ENCODE data around the gene THAP11. TPM values are rescaled to one million over a fixed set of nuclear protein-coding genes. Genes with fewer than 3 reads are reported as not detected.

Gene THAP11
- polyA plus RNA-seq, 1 of the 3 experiments (the other 2 are of a cell fraction): 34.8 TPM

DNA sequence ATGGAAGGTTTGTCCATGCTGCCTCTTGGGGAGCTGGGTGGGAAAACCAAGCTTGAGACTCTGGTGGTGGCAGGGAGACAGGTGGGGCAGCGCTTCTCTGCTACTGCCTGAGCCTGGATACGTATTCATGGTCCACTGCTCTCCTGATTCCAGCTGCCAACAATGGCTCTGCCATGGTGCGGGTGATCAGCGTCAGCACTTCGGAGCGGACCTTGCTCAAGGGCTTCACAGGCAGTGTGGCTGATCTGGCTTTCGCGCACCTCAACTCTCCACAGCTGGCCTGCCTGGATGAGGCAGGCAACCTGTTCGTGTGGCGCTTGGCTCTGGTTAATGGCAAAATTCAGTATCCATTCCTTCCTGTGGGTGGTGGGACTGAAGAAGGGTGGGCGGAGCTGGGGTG lies 34.9 kb downstream of the THAP11 start:
- no peak for DNase-seq
- CTCF ChIA-PET: interaction anchor here (22.4 kb wide), 1 partner anchor 54 kb away, joined by 564 read pairs; the partner anchor contains the start of genes CTRL, LCAT and PSMB10

More for the DNA sequence above, 34.9 kb downstream of the THAP11 start:
- Histone ChIP-seq H3K27me3 (ENCODE audit: insufficient read depth) (no peaks in the 10 kb centered on the region), H3K9ac (no peak overlapping the region), H3K4me1 (ENCODE audit: control insufficient read depth in 1 of 2, insufficient read depth in 2 of 2, low read depth in 1 of 2, low read length in 1 of 2) (peaks cover 11 to 13% of the 10 kb centered on the region in 2 experiments; a peak in 1 of 4 replicates), H3K4me2 (no peak overlapping the region), H4K20me1 (ENCODE audit: insufficient read depth) (peaks cover 27% of the 10 kb centered on the region), H3K9me3 (no peaks in the 10 kb centered on the region), H3K27ac (ENCODE audit: low read depth in 2 of 2, low read length in 1 of 2) (no peak overlapping the region), H3K9me2 (no peaks in the 10 kb centered on the region), H3F3A (replicated peaks; ENCODE audit: insufficient read depth) (peaks cover 6% of the 10 kb centered on the region), H3K4me3 (ENCODE audit: low read depth in 2 of 2, low read length in 1 of 2) (no peak overlapping the region), H3K79me2 (ENCODE audit: insufficient read depth) (peaks cover 46% of the 10 kb centered on the region), H3K36me3 (replicated peaks in 1 of 2; ENCODE audit: control insufficient read depth in 1 of 2, insufficient read depth in 2 of 2, low read length in 1 of 2) (peaks cover 17 to 62% of the 10 kb centered on the region in 2 experiments), H2AFZ (ENCODE audit: low read depth) (no peak overlapping the region)
- no peak for TF ChIP-seq REST (IDR thresholded peaks at IDR 0.05; ENCODE audit: low read depth, low read length)
- TF ChIP-seq, protein P1, sequence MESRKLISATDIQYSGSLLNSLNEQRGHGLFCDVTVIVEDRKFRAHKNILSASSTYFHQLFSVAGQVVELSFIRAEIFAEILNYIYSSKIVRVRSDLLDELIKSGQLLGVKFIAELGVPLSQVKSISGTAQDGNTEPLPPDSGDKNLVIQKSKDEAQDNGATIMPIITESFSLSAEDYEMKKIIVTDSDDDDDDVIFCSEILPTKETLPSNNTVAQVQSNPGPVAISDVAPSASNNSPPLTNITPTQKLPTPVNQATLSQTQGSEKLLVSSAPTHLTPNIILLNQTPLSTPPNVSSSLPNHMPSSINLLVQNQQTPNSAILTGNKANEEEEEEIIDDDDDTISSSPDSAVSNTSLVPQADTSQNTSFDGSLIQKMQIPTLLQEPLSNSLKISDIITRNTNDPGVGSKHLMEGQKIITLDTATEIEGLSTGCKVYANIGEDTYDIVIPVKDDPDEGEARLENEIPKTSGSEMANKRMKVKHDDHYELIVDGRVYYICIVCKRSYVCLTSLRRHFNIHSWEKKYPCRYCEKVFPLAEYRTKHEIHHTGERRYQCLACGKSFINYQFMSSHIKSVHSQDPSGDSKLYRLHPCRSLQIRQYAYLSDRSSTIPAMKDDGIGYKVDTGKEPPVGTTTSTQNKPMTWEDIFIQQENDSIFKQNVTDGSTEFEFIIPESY (IDR thresholded peaks at IDR 0.05; ENCODE audit: borderline replicate concordance, low read depth): no peak
- TF ChIP-seq USF2 (IDR thresholded peaks at IDR 0.05; ENCODE audit: borderline replicate concordance, low read depth, low read length): no peak
- no peak for TF ChIP-seq GABPA (IDR thresholded peaks at IDR 0.05; ENCODE audit: low read depth)
- TF ChIP-seq TAF1 (IDR thresholded peaks at IDR 0.05; ENCODE audit: borderline replicate concordance, low read depth, low read length): no peak
- no peak for TF ChIP-seq PBX3 (IDR thresholded peaks at IDR 0.05)
- TF ChIP-seq USF1 (IDR thresholded peaks at IDR 0.05; ENCODE audit: borderline replicate concordance, low read depth): no peak
- TF ChIP-seq FOXM1 (IDR thresholded peaks at IDR 0.05; ENCODE audit: low read depth): no peak
- no peak for TF ChIP-seq RXRA (IDR thresholded peaks at IDR 0.05; ENCODE audit: borderline replicate concordance, low read depth)
- no peak for TF ChIP-seq NRF1 (IDR thresholded peaks at IDR 0.05; ENCODE audit: low read depth, low read length)
- no peak for TF ChIP-seq EP300 (IDR thresholded peaks at IDR 0.05; ENCODE audit: borderline replicate concordance in 1 of 2, low read depth in 1 of 2, low read length in 1 of 2)
- no peak for TF ChIP-seq YY1 (IDR thresholded peaks at IDR 0.05; ENCODE audit: low read depth)
- no peak for TF ChIP-seq GATA2 (CRISPR knock-in tag; IDR thresholded peaks at IDR 0.05)
- POLR2A ChIA-PET: no interaction called here
- 98% methylated on average over 11 of the region's 11 CpGs for WGBS (ENCODE audit: low lambda C conversion rate)
